Left hindlimb (tissue), 1 donor: ENCODE measurements around the gene DMWD.
"Not testable (repeated sequence)": the region's sequence is repeated elsewhere in the genome, so short reads cannot be mapped to it uniquely, and the experiment has no call there.

Experiments used
- DNase-seq: peaks from one replicate; pipeline ENCODE4 v3.0.0-alpha.2; 2018

The DMWD gene

DNA sequence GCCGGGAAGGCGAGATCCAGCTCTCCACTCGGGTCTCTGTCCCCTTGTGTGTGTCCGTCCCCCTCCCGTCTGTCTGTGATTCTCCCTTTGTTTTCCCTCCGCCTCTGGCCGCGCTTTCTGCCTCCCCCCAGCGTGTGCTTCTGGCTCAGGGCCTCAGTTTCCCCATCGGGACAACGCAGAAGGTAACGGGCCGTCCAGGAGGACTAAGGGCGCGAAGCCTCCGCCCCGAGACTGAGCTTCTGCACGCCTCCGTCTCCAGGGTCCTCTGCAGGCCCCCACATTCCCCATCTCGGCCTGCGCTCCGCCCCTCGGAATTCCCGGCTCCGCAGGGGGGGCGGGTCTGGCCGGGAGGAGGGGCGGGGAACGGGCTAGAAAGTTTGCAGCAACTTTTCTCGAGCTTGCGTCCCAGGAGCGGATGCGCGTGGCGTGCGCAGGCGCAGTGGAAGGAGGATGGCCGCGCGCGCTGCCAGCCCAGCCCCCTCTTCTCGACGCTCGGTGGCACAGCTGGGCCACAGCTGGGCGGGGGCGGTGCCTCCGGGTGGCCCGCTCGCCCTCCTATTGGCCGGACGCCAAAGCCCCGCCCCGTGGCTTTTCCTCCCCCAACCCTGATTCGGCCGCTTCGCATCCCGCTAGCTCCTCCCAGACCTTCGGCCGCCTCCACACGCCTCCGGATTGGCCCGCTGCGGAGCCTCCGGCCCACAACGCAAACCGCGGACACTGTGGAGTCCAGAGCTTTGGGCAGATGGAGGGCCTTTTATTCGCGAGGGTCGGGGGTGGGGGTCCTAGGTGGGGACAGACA is 23.5 kb downstream of the DMWD start, which contains the start of gene SIX5:
Gene SIX5 (minus strand): TSS at position 269 of the 799 bp plus-strand sequence. CDS start 408 bp downstream, outside the sequence.
- peak; percentile 99 for DNase-seq

DNA sequence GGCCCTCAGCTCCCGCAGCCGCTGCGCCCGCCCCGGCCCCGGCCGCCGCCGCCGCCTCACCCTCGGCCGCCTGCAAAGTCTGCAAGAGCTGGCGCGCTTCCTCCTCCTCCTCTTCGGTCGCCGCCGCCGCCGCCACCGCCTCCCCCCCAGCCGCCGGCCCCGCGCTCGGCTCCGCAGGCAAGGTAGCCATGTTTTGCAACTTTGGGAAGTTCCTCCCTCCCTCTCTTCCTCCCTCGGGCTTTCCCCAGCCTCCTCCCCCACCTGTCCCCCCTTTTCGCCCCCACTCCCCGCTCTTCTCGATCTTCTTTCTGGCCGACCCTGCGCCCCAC is 24.0 kb downstream of the DMWD start:
- DNase-seq, result peak; percentile 83

DNA sequence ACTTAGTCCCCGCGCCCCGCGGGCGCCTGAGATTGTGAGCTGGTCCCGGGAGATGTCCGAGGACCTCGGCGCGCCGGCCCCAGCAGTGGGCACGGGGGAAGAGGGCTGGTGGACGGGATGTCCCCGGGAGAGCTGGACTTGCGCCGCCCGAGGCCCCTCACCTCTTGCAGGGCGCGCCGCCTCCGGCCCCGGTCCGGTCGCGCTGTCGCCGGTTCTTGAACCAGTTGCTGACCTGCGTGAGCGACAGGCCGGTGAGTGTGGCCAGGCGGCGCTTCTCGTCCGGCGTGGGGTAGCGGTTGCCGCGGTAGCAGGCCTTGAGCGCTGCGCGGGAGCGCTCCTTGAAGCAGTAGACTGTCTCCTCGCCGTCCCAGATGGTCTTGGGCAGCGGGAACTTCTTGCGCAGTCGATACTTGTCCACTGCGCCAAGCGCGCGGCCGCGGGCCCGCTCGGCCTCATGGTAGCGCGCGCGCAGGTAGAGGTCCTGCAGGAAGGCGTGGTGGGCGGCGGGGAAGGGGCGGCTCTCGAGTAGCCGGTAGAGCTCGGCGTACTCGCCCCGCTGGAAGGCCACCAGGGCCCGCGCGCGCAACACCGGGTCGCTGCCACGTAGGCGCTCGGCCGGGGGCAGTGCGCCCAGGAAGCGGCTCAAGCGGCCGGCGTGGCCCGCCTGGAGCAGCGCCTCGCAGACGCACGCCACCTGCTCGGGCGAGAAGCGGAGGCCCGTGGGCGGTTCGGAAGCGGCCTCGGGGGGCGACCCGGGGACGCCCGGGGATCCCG is 24.6 kb downstream of the DMWD start:
- DNase-seq, result peak; percentile 86

DNA sequence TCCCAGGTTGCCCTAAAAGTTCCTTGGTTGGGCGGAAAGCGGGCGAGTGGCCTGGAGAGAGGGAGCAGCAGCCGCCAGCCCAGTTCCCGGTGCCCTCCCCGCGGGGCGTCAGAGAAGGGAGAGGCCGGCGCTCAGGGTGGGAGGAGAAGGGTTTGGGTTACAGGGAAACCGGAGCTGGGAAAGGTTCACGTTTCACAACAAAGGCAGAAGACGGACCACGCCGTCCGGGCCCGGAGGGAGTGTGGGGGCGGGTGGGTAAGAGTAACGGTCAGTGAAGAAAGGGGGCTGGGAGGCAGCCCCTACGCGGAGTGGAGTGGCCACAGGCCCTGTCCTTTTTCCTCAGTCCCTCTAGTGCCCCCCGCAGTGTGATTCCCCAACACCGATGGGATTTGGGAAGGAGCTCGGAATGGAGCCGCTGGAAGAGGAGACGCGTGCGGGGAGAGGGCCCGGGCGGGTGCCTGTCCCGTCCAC is 25.2 kb downstream of the DMWD start:
- DNase-seq, result peak; percentile 89

DNA sequence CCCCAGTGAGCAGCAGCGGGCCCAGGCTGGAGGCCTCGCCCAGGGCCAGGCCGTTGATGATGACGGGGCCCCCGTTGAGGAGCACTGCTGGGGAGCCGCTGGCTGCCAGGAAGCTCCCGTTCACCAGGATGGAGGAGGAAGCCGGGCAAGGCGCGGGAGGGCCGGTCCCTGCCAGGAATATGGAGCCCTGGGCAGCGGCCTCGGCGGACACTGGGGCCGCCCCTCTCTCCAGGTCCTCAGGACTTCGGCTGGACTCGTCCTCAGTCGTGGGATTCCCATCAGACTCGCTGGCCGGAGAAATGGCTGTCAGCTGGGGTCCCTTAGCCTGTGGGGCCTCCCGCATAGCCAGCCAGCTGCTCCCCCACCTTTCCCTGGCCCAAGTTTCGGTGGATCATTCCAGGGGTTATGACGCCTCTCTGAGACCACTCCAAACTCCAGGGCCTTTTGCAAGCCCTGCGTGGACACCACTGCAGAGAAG is 25.7 kb downstream of the DMWD start:
- peak; percentile 64 for DNase-seq

DNA sequence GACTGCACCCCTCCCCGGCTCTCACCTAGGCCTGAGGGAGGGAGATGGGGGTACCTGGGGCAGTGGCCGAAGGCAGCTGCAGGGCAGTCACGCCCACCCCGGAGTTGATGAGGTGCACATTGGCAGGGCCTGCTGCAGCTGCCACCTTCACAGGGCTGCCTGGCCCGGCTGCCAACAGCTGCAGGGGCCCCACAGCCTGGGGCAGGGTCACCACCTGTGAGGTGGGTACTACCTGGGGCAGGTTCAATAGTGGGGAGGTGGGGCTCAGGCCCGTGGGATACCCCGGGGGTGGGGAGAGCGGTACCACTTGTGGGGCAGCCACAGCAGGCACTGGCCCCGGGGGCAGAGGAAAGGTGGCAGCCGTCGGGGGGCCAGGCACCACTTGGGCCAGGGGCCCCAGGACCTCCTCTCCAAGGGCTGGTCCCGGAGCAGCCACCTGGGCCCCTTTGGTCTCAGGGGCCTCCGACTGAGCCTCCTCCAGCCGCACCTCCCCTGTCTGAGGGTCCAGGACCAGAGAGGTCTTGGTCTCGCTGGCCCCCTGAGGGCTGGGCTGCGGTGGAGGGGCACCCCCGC is 26.3 kb downstream of the DMWD start:
- DNase-seq, result peak; percentile 49

DNA sequence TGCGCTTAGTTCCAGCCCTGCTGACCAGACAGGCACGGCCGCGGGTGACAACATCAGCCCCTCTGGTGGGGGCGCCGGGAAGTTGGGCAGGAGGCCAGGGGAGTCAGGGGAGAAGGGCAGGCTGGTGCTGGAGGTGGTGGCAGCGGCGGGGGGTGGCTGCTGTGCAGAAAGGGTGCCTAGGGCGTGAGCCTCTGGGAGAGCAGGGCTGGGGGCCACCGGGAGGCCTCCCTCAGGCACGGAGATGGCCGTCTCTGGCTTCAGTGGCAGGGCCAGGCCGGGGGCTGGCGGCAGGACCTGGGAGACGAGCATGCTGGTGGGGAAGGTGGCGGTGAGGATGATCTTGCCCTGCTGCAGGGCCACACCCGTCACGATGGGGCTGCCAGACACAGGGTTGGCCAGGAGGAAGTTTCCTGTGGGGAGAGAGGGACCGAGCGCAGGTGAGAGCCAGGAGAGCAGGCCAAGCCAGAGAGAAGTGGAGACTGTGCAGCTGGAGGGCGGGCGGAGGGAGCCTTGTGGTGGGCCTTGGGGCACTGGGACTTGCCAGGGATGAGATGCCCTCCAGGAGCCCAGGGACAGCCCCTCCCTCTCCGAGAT is 26.8 kb downstream of the DMWD start:
- no peak for DNase-seq

DNA sequence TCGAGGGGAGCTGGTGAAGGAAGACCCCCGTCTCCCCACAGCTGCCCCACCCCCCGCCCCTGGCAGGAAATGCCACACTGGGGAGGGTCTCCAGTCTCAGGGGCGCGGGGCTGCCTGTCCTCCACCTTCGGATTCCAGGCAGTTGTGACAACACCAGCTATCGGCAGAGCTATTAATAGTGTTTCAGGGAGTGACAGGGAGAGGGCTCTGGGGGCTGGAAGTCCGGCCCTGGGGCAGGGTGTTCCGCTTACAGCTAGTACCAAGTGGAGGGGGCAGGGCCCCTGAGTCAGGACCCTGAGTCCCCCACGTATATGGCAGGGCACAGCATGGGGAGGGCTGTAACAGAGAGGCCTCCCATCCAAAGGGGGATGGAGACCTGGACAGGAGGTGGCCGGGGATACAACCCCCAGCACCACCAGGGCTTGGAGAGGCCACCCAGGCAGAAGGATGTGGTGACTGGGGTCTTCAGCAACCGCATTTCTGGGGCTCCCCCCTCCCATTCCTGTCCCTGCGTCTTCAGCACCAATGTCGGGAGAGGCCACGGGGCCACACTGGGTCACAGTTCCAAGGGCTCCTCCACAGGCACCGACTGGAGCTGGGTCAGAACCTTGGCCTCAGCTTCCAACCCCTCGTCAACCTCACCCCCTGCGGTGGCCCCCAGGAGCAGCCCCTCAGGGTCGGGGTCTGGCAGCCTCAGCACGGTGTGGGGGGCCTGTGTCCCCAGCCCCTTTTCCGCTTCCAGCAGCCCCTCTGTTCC is 27.5 kb downstream of the DMWD start:
- peak; percentile 53 for DNase-seq

DNA sequence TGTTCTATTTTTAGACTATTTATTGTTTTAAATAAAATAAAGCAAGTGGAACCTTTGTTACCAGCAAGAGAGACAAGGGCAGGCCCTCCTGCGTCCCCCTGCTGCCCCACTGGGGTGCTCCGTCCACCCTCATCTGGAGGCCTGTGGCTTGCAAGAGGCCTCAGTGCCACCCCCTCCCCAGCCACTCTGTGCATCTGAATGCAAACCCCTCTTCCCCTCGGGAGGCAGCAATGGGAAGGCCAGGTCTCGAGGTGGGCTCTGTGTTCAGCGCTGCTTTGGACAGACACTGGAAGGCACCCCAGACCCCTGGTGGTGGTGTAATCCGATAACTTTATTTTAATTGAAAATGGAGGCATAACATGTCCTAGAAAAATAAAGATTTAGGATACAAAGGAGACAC is 28.2 kb downstream of the DMWD start:
- DNase-seq, result no peak

DNA sequence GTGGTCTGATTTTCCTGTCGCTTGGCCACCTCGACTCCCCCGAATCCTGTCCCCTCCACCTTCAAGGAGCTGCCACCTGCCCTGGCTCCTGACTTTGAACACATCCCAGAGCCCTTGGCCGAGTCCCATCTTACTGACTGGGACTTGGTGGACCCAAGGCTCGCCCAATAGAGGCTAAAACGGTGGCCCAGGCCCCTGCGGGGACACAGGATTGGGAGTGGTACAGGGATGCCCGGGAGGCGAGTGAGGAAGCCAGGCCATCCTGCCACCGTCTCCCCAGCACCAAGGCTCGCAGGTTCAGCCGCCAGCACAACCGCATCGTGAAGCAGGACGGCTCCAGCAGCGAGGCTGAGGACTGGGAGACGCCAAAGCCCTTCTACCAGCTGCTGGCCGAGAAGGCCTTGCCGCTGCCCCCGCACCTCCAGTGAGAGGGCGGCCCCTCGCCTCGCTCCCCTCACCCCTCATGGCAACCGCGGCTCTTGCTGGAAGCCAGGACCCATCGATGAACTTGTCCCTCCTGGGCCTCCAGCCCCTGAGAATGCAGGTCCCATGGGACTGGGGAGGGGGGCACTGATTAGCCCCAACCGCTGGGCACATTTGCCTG is 28.9 kb downstream of the DMWD start:
- DNase-seq, result peak; percentile 37

DNA sequence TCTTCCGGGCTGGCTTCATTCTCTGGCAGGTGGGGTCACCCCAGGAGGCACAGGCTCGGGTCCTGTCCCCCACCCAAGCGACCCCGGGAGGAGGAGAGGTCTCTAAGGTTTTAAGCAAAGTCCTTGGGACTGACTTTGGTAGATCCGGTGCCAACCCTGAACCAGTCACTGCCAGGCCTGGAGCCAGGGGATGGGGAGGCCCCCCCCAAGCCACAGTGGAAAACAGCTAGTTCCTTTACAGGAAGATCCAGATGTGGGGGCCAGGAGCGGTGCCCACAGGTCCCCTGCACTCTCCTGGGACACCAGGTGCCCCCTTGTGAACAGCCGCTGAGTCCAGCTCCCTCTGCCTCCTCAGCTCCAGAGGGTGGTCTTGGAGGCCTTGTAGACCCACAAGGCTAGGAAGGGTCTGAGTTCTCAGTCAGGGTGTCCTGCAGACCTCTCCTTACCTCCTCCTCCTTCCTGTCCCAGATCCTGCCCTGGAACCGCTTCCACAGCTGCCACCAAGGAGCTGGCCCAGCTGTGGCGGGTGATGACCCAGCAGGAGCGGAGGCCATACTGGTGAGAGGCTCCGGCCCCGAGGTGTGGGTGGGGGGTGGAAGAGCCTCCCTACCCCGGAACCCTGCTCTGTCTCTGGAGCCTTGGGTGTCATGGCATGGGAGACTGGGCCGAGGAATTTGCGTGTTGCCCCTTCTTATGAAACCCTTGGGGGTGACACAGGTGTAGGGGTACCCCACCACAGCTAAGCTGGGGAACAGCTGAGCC is 29.6 kb downstream of the DMWD start:
- DNase-seq, result peak; percentile 32

DNA sequence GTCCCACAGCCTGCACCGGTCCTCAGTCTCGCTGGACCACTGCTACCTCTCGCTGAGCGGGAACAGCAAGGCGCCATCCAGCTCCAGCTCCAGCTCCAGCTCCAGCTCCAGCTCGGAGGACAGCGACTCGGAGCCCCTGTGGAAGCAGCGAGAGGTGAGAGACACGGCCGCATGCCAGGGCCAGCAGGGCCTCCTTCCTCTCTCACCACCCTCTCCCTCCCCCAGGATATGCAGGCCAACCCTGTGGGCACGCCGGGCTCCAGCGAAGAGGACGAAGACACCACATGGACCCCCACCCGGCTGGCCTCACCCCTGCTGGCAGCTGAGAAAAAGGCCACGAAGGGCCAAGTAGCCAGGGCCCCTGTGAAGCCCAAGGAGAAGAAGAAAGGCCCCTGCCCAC is 30.9 kb downstream of the DMWD start:
- peak; percentile 27 for DNase-seq

DNA sequence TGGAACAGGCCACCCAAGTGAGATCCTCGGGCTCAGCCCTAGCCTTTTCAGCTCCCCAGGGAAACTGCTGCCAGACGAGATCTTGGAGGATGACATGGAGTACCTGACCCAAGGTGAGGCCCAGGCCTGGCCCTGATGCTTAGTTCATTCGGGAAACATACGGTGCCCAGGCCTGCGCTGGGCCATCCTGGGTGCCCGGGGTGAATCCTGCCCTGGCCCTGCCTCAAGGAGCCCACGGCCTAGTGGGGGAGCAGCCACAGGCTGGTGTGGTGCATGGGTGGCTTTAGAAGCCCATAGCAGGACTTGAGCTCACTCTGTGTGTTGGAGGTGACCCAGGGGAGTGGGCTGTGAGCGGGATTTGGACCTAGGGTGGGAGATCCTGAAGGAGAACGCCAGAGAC is 33.7 kb downstream of the DMWD start:
- DNase-seq, result no peak

DNA sequence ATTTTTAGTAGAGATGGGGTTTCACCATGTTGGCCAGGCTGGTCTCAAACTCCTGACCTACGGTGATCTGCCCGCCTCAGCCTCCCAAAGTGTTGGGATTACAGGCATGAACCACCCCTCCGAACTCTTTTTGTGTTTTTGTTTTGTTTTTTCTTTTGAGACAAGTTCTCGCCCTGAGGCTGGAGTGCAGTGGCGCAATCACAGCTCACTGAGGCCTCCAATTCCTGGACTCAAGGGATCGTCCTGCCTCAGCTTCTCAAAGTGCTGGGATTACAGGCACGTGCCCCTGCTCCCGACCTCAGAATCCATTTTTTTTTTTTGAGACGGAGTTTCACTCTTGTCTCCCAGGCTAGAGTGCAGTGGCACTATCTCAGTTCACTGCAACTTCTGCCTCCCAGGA is 35.0 kb downstream of the DMWD start:
- no peak for DNase-seq

DNA sequence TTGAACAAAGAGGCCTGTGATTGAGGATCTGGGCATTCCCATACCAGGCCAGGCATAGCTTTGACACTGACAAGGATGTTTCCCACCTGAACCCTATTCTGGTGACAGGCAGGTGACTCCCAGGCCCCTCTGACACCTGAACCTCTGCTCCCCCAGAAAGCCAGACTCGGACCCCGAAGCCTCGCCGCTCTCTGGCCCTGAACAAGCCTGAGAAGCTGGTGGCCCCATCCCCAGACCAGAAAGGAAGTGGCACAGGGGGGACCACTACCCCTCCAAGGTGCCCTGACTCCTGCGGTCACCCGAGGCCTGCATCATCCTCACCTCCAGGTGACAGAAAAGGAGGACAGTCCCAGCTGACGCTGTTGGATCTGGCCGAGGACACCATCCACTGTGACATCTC is 38.3 kb downstream of the DMWD start:
- DNase-seq, result no peak

DNA sequence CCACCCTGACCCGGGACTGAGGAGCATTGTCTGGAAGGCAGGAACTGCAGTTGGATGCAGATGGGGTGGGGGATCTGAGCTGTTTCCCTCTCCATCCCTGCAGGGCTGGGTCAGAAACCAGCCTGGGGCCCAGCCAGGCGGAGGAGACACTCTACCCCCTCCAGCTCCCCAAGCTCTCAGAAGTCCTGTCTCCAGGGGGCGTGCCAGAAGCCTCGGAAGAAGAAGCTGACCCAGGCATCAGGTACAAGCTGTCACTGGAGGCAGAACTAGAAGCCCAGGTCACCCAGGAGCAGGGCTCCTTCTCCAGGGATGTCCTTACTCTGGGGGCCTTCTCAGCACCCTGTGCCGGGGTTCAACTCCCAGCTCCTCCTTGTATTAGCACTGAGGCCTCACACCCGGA is 39.1 kb downstream of the DMWD start:
- DNase-seq, result no peak

DNA sequence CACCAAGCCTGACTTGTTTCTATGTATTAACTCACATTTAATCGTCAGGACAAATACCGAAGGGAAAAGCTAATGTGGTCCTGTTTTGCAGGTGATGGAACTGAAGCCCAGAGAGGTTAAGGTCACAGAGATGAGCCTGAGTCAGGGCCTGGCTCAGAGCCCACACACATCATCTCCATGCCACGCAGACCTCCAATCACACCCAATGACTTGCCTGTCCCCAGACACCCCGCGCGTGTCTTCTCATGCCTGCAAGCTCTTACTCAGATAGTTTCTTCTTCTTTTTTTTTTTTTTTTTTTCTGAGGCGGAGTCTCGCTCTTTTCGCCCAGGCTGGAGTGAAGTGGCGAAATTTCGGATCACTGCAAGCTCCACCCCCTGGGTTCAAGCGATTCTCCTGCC is 40.0 kb downstream of the DMWD start:
- peak; percentile 8 for DNase-seq

DNA sequence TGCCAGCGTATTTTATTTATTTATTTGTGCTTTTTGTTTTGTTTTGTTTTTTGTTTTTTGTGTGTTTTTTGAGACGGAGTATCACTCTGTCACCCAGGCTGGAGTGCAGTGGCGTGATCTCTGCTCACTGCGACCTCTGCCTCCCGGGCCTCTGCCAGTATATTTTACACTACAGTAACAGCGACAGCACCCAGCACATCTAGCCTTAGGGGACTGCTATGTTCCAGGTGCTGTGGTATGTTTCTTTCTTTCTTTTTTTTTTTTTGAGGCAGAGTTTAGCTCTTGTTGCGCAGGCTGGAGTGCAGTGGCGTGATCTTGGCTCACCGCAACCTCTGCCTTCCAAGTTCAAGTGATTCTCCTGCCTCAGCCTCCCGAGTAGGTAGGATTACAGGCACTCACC is 41.2 kb downstream of the DMWD start:
- not testable (repeated sequence) for DNase-seq

DNA sequence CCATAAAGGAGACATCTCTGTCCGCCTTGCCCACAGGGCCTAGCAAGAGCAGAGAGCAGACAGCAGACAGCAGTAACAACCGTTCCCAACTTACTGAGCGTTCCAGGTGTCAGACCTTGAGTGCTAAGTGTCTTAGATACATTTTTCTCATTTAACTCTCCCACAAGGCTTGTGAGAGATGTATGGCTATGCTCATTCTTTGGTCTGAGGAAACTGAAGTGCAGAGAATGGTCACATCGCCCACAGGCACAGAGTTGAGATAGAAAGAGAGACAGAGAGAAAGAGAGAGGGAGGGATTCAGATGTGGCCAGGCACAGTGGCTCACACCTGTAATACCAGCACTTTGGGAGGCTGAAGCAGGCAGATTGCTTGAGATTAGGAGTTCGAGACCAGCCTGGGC is 45.1 kb downstream of the DMWD start:
- DNase-seq, result no peak

DNA sequence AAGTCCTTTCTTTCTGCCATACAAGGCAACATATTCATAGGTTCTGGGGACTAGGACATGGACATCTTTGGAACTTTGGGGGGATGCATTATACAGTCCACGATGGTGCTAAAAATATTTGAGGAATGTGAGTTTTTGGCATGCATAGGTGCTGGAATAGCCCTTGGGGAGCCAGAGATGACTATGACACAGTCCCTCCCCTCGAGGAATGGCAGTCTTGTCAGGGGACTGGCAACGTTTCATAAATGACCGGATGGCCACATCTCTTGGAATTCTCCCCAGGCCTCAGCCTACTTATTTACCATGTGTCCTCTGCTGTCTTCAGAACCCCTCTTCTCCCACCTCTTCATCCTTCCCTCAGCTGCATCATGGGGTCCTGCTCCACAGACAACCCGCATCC is 45.8 kb downstream of the DMWD start:
- DNase-seq, result no peak

DNA sequence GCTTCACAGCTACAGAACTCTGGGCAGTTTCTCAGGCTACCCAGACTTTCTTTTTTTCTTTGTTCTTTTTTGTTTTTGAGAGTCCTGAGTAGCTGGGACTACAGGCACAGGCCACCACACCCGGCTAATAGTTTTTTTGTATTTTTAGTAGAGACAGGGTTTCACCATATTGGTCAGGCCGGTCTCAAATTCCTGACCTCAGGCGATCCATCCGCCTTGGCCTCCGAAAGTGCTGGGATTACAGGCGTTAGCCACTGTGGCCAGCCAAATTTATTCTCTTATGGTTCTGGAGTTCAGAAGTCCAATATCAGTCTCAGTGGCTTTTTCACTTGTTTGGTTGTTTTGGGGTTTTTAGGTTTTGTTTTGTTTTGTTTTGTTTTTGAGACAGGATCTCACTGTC is 47.0 kb downstream of the DMWD start:
- no peak for DNase-seq
